ENCODE results near the gene AUTS2. TPM values are rescaled to one million over a fixed set of nuclear protein-coding genes. Genes with fewer than 3 reads are reported as not detected.

The AUTS2 gene
- total RNA-seq, 3 donors from 2014 or later = 31.2 to 67.6 (median 36.5) TPM

DNA sequence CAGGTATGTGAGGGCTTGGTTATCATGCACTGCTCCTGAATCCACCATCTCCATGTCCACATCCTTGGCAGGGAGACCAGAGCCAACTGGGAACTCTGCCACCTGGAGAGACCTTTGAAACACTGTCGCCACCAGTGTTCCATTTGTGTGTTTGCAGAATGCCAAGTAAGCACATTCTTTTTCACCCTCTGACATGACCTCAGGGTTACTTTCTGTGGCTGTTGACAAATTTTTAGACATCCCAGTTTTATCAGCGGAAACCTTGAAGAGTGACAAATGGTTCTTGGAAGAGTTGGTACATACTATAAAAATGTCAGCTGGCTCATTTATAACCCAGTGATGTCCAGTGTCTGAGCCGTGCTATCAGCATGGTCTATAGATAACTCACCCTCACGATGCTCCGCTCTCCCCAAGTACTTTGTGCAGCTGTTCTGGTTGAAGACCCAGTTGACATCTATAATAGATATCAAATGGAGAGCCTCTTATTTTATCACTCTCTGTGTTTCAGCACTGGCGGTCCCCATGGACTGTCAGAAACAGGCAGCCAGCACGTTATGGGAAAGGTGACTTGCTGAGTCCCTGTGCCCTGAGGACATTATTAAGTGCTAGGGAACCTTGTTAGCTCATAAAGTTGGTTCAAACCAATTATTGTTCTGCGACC, 970.5 kb downstream of the AUTS2 start:
- TF ChIP-seq, protein P1, sequence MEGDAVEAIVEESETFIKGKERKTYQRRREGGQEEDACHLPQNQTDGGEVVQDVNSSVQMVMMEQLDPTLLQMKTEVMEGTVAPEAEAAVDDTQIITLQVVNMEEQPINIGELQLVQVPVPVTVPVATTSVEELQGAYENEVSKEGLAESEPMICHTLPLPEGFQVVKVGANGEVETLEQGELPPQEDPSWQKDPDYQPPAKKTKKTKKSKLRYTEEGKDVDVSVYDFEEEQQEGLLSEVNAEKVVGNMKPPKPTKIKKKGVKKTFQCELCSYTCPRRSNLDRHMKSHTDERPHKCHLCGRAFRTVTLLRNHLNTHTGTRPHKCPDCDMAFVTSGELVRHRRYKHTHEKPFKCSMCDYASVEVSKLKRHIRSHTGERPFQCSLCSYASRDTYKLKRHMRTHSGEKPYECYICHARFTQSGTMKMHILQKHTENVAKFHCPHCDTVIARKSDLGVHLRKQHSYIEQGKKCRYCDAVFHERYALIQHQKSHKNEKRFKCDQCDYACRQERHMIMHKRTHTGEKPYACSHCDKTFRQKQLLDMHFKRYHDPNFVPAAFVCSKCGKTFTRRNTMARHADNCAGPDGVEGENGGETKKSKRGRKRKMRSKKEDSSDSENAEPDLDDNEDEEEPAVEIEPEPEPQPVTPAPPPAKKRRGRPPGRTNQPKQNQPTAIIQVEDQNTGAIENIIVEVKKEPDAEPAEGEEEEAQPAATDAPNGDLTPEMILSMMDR (IDR thresholded peaks at IDR 0.05) = no peak
- Histone ChIP-seq H3K4me1 (ENCODE audit: low read depth) (peaks cover 4% of the 10 kb centered on the region), H3K4me3 (no peak overlapping the region), H3K36me3 (ENCODE audit: low read depth) (no peaks in the 10 kb centered on the region), H3K9me3 (no peaks in the 10 kb centered on the region)
- intact Hi-C loops (cut with DNase I, micrococcal nuclease) = no loop called here
- peak in 2 of 3 donors; percentile 36 to 61 for DNase-seq
- ATAC-seq = no peak

DNA sequence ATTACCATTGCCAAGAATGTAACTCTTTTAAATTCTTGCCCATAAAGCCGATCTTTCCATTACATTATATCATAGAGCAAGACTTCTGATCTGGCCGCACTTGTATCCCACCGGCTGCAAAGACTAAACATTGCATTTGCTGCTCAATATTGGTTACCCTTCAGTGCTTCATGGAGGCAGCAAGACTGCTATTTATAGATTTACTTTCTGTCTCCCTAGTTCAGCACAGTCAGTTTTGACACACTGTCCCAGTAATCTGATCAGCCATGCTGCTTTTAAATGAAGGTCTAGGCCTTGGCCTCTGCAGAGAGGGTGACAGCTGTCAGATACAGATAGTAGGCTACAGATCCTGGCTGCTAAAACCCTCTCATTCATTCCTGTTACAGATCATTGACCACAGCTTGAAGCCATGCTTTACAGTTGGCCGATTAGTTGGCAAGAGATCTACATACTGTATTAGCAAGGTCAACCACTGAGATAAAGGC, 971.1 kb downstream of the AUTS2 start:
- Histone ChIP-seq H3K9me3 (no peaks in the 10 kb centered on the region), H3K36me3 (ENCODE audit: low read depth) (no peaks in the 10 kb centered on the region), H3K4me1 (ENCODE audit: low read depth) (peaks cover 4% of the 10 kb centered on the region), H3K4me3 (no peak overlapping the region)
- DNase-seq (no peak), ATAC-seq (no peak)
- intact Hi-C loops (cut with DNase I, micrococcal nuclease) = no loop called here
- TF ChIP-seq, protein P1 (IDR thresholded peaks at IDR 0.05) = no peak

DNA sequence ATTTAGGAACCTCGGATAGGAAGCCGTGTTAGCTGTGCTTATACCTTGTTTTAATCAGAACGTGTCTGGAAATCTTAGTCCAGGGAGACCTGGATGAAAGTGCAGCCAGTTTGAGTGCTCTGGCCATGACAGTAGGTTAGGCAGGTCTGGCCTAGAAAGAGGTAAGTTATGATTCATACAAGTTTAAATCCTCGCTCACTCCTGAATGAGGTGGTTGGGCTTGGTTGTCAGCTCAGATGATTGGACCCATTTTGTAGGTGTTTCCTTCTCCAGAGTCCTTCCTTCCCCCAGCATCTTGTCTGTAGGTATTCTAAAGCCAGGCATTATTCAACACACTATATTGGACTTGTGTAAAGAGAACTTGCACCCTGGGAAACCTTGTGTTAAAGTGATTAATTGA, 971.8 kb downstream of the AUTS2 start:
- DNase-seq (no peak), ATAC-seq (no peak)
- Histone ChIP-seq H3K4me3 (no peak overlapping the region), H3K36me3 (ENCODE audit: low read depth) (no peaks in the 10 kb centered on the region), H3K4me1 (ENCODE audit: low read depth) (peaks cover 4% of the 10 kb centered on the region), H3K9me3 (no peaks in the 10 kb centered on the region)
- TF ChIP-seq, protein P1 (IDR thresholded peaks at IDR 0.05) = no peak
- intact Hi-C loops (cut with DNase I, micrococcal nuclease) = no loop called here

DNA sequence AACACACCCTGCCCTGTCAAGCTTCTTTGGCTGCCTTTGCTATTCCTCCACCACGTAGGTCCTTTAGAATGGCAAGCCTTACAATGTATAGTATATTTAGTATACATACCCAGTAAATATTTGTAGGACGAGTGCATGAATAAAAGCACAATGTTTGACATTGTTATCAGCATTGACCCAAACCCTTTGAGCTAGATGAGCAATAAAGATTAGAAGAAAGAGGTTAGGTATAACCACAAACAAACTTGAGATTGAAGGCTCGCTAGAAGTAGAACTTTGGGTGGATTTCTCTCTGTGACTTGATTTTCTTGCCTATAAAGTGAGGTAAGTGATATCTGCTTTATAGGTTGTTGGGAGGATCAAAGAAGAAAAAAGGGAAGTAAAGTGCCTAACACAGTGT, 972.7 kb downstream of the AUTS2 start:
- intact Hi-C loops (cut with DNase I, micrococcal nuclease) = no loop called here
- Histone ChIP-seq H3K36me3 (ENCODE audit: low read depth) (no peaks in the 10 kb centered on the region), H3K4me1 (ENCODE audit: low read depth) (peaks cover 4% of the 10 kb centered on the region), H3K9me3 (no peaks in the 10 kb centered on the region), H3K4me3 (no peak overlapping the region)
- TF ChIP-seq, protein P1 (IDR thresholded peaks at IDR 0.05) = no peak
- DNase-seq (no peak), ATAC-seq (peak; percentile 74)

DNA sequence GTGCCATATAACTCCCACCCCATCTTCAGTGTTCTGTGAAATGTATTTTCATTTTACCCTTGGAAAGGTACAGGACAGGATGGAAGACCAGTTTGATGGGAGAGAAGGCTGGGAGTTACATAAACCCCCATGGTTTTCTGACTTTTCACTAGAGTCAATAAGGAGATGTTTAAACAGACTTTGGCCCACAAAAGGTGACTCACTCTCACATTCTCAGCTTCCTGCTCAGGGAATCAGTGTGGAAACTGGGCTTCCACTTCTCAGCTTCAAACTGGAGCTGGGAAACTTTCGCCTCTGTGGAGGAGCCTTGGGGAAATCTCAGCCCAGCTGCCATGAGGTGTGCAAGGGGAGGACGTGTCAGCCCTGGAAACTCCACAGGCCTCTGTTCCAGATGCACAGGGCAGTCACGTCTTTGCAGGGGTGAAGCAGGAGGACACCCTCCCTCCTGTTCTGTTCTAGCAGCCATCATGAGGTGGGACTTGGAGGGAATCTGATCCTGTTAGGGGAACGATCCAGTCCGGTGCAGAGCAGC, 973.2 kb downstream of the AUTS2 start:
- intact Hi-C loops (cut with DNase I, micrococcal nuclease) = no loop called here
- DNase-seq = peak in 2 of 3 donors; percentile 51 to 58
- Histone ChIP-seq H3K9me3 (no peaks in the 10 kb centered on the region), H3K4me1 (ENCODE audit: low read depth) (peaks cover 4% of the 10 kb centered on the region), H3K4me3 (no peak overlapping the region), H3K36me3 (ENCODE audit: low read depth) (no peaks in the 10 kb centered on the region)
- TF ChIP-seq, protein P1 (IDR thresholded peaks at IDR 0.05) = no peak
- peak; percentile 92 for ATAC-seq
